Activated naive CD8-positive, alpha-beta T cell treated with anti-CD3 and anti-CD28 coated beads for 36 hours (primary cell): ENCODE measurements around the gene ABCC1. TPM values are rescaled to one million over a fixed set of nuclear protein-coding genes. Genes with fewer than 3 reads are reported as not detected.
"Not testable (repeated sequence)": the region's sequence is repeated elsewhere in the genome, so short reads cannot be mapped to it uniquely, and the experiment has no call there.

Source experiments
- DNase-seq: peaks from one replicate; pipeline ENCODE4 v3.0.0; 2021
- H3K27ac Mint-ChIP-seq: one replicate; pipeline ENCODE4 v1.8.0; 2022; ENCODE audit warnings: mild to moderate bottlenecking, moderate library complexity, mixed read lengths
- H3K27me3 Mint-ChIP-seq: one replicate; pipeline ENCODE4 v1.8.0; 2022; ENCODE audit warnings: mild to moderate bottlenecking, mixed read lengths
- H3K36me3 Mint-ChIP-seq: one replicate; pipeline ENCODE4 v1.8.0; 2021; ENCODE audit warnings: mild to moderate bottlenecking, mixed read lengths
- H3K4me1 Mint-ChIP-seq: one replicate; pipeline ENCODE4 v1.8.0; 2021; ENCODE audit warnings: mixed read lengths
- H3K4me3 Mint-ChIP-seq: one replicate; pipeline ENCODE4 v1.8.0; 2022; ENCODE audit warnings: mild to moderate bottlenecking, moderate library complexity, mixed read lengths
- H3K9me3 Mint-ChIP-seq: one replicate; pipeline ENCODE4 v1.8.0; 2022; ENCODE audit warnings: mixed read lengths
- total RNA-seq, 2 experiments: library from RNA; stranded (reverse); gene quantifications; one replicate each; pipeline ENCODE4 v1.2.3, GENCODE V29; 2021

Gene ABCC1
- total RNA-seq, 2 experiments from 2014 or later, result 57.0 to 61.9 TPM

GRCh38 chr16:16178455-16179162 is 229.2 kb downstream of the ABCC1 start:
- peaks cover 1% of the 10 kb centered on the region for H3K9me3 Mint-ChIP-seq
- H3K4me1 Mint-ChIP-seq, result no peaks in the 10 kb centered on the region
- no peak overlapping the region for H3K27ac Mint-ChIP-seq
- H3K4me3 Mint-ChIP-seq, result no peak overlapping the region
- no peak for DNase-seq
- H3K27me3 Mint-ChIP-seq, result no peaks in the 10 kb centered on the region
- H3K36me3 Mint-ChIP-seq, result no peaks in the 10 kb centered on the region

GRCh38 chr16:16181748-16182147 is 232.3 kb downstream of the ABCC1 start:
- H3K27ac Mint-ChIP-seq, H3K4me3 Mint-ChIP-seq, H3K36me3 Mint-ChIP-seq, H3K9me3 Mint-ChIP-seq, H3K4me1 Mint-ChIP-seq, H3K27me3 Mint-ChIP-seq, DNase-seq: not testable (repeated sequence)

GRCh38 chr16:16182918-16183317 is 233.5 kb downstream of the ABCC1 start:
- H3K36me3 Mint-ChIP-seq, result no peaks in the 10 kb centered on the region
- H3K27ac Mint-ChIP-seq, result no peak overlapping the region
- no peak for DNase-seq
- H3K4me1 Mint-ChIP-seq, result no peaks in the 10 kb centered on the region
- no peaks in the 10 kb centered on the region for H3K9me3 Mint-ChIP-seq
- no peaks in the 10 kb centered on the region for H3K27me3 Mint-ChIP-seq
- no peak overlapping the region for H3K4me3 Mint-ChIP-seq

DNA sequence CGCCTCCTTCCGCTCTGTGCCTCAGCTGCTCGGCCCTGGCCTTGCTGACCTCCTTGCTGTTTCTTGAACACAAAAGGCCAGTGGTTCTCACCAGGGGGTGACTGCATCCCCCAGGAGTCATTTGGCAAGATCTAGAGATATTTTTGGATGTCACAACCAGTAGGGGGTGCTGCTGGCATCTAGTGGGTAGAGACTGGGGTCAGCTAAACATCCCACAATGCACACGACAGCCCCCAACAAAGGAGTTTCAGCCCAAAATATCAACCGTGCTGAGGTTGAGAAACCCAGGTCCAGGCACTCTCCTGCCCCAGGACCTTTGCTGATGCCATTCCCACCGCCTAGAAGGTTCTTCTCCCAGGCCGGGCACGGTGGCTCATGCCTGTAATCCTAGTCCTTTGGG is 234.1 kb downstream of the ABCC1 start:
- no peak overlapping the region for H3K4me3 Mint-ChIP-seq
- DNase-seq, result no peak
- H3K27me3 Mint-ChIP-seq, result no peaks in the 10 kb centered on the region
- no peaks in the 10 kb centered on the region for H3K4me1 Mint-ChIP-seq
- H3K27ac Mint-ChIP-seq, result no peak overlapping the region
- H3K36me3 Mint-ChIP-seq, result no peaks in the 10 kb centered on the region
- H3K9me3 Mint-ChIP-seq, result no peaks in the 10 kb centered on the region

DNA sequence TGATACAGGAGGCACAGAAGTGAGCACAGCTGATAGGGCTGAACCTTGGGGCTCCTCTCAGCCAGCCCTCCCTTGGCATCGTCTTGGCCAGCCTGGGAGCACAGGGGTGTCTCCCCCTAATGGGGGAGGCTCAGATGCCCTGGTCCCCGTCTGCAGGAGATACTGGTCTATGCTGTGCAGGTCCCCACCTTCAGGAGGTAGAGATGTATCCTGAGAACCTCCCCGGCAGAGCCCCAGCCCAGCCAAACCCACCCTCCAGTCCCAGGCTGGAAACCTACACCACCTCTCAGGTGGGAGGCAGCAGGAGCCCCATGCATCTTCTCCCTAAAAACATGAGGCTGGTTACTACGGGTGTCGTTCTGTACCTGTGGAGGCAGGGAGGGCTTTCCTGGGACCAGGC is 235.2 kb downstream of the ABCC1 start:
- Mint-ChIP-seq H3K36me3 (no peaks in the 10 kb centered on the region), H3K27me3 (no peaks in the 10 kb centered on the region), H3K9me3 (no peaks in the 10 kb centered on the region), H3K4me1 (no peaks in the 10 kb centered on the region), H3K27ac (no peak overlapping the region), H3K4me3 (no peak overlapping the region)
- no peak for DNase-seq

DNA sequence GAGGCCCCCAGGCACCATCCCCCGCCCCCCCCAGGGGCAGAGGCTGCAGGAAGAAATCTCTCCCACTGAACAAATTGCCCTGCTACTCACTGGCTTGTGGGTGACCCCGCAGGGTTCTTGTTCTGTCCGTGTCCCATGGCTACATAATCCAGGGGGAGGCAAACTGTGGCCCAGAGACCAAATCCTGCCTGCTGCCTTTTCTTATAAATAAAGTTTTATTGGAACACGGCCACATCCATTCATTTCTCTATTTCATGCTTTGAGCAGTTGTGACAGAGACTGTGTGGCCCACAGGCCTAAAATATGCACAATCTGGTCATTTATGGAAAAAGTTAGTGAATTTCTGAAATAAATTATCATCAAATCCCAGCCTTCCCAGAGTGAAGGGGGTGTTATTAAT is 235.7 kb downstream of the ABCC1 start:
- Mint-ChIP-seq H3K4me3 (no peak overlapping the region), H3K27me3 (peaks cover 3% of the 10 kb centered on the region), H3K4me1 (no peaks in the 10 kb centered on the region), H3K9me3 (no peaks in the 10 kb centered on the region), H3K36me3 (no peaks in the 10 kb centered on the region), H3K27ac (no peak overlapping the region)
- DNase-seq, result no peak

GRCh38 chr16:16186820-16187219 is 237.4 kb downstream of the ABCC1 start:
- H3K27me3 Mint-ChIP-seq, result peaks cover 5% of the 10 kb centered on the region
- DNase-seq, result no peak
- no peaks in the 10 kb centered on the region for H3K9me3 Mint-ChIP-seq
- no peaks in the 10 kb centered on the region for H3K4me1 Mint-ChIP-seq
- no peaks in the 10 kb centered on the region for H3K36me3 Mint-ChIP-seq
- no peak overlapping the region for H3K27ac Mint-ChIP-seq
- no peak overlapping the region for H3K4me3 Mint-ChIP-seq

GRCh38 chr16:16188827-16189226 is 239.4 kb downstream of the ABCC1 start:
- Mint-ChIP-seq H3K27ac (no peak overlapping the region), H3K9me3 (no peaks in the 10 kb centered on the region)
- DNase-seq, result no peak

DNA sequence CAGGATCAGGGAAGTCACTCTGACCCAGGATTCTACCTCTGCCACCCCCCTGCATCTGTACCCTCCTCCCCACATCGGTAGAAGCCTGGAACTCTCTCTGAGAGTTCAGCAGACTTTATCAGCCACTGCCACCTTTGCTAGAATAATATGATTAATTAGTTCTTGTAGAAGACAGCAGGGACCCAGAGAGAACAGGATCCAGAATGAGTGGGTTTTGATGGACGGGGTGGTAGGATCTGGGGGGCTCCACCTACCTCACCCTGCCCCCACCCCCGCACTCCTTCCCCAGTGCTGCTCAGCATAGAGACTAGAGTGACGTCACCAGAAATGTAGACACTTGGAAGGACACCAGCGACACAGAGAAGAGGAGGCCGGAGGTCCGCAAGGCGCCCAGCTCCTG is 240.4 kb downstream of the ABCC1 start:
- no peaks in the 10 kb centered on the region for H3K4me1 Mint-ChIP-seq
- no peaks in the 10 kb centered on the region for H3K9me3 Mint-ChIP-seq
- H3K27me3 Mint-ChIP-seq, result peaks cover 5% of the 10 kb centered on the region

More at GRCh38 chr16:16188827-16189226, 239.4 kb downstream of the ABCC1 start:
- Mint-ChIP-seq H3K27me3 (peaks cover 5% of the 10 kb centered on the region), H3K36me3 (no peaks in the 10 kb centered on the region), H3K4me1 (no peaks in the 10 kb centered on the region), H3K4me3 (no peak overlapping the region)

GRCh38 chr16:16190546-16190945 is 241.1 kb downstream of the ABCC1 start:
- no peak overlapping the region for H3K27ac Mint-ChIP-seq
- no peaks in the 10 kb centered on the region for H3K36me3 Mint-ChIP-seq
- peaks cover 5% of the 10 kb centered on the region for H3K27me3 Mint-ChIP-seq
- no peaks in the 10 kb centered on the region for H3K9me3 Mint-ChIP-seq
- H3K4me3 Mint-ChIP-seq, result no peak overlapping the region
- no peak for DNase-seq
- H3K4me1 Mint-ChIP-seq, result no peaks in the 10 kb centered on the region

More for the DNA sequence above, 240.4 kb downstream of the ABCC1 start:
- Mint-ChIP-seq H3K36me3 (no peaks in the 10 kb centered on the region), H3K27ac (no peak overlapping the region), H3K4me3 (no peak overlapping the region)
- no peak for DNase-seq

- not testable (repeated sequence) for DNase-seq, H3K27me3 Mint-ChIP-seq, H3K9me3 Mint-ChIP-seq, H3K4me3 Mint-ChIP-seq, H3K4me1 Mint-ChIP-seq, H3K36me3 Mint-ChIP-seq, H3K27ac Mint-ChIP-seq
These were observed 241.6 kb downstream of the ABCC1 start for GRCh38 chr16:16190966-16191365.

DNA sequence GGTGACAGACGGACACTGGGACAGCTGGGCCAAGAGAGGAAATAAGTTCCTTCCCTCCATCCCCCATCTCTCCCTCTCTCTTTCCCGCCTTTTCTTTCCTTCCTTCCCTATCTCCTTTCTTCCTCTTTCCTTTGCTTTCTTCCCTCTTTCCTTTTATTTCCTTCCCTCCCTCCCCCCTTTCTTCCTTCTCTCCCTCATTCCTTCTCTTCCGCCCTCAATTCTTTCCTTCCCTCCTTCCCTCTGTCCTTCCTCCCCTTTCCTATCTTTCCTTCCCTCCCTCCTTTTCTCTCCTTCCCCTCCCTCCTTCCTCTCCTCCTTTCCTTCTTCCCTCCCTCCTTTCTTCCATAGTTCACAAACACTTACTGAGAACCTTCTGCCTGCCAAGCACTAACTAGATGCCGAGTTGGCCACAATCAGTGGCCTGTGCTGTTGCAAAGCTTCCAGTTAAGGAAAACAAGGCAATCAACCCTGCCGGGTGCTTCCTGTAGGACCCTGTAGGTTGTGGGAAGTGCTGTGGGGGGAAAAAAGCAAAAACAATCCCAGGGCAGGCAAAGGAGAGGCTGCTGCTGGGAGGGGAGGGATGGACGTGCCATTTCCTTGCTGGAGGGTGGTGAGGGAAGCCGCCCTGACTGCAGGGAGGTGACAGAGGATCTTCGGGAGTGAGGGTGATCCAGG is 242.2 kb downstream of the ABCC1 start:
- H3K9me3 Mint-ChIP-seq, result no peaks in the 10 kb centered on the region
- no peaks in the 10 kb centered on the region for H3K36me3 Mint-ChIP-seq
- DNase-seq, result no peak
- H3K27ac Mint-ChIP-seq, result no peak overlapping the region
- no peak overlapping the region for H3K4me3 Mint-ChIP-seq
- no peaks in the 10 kb centered on the region for H3K4me1 Mint-ChIP-seq
- H3K27me3 Mint-ChIP-seq, result peaks cover 5% of the 10 kb centered on the region

Other genes with a start within 250 kb of the ABCC1 start
- not detected for gene MYH11, start 92.6 kb upstream of the ABCC1 start, total RNA-seq
- gene CEP20, start 61.0 kb upstream of the ABCC1 start, total RNA-seq, result 10 to 100 TPM; 37.5 to 44.9 TPM